Right lobe of liver (tissue), 4 donors: ENCODE results near the gene SCOC.

Experiments used
- POLR2A ChIP-seq: fragments of 450-650 bp; IDR thresholded peaks from one replicate; pipeline ENCODE4 v1.6.1; 2017; ENCODE audit warnings: antibody characterized with exemption, mild to moderate bottlenecking
- TF ChIP-seq, protein P1 (sequence below), 4 donors: fragments of 200-600 bp in 3 of 4; fragments of 450-650 bp in 1 of 4; IDR thresholded peaks; one replicate each; pipeline versions ENCODE4 v1.5.1 to v1.8.0; 2016 to 2022; ENCODE audit warnings: antibody characterized with exemption in 4 of 4, mild to moderate bottlenecking in 2 of 4
- donor health status: DM: no; HTN: no; CAD: no.
- donor health status: DM: no; HTN: no; CAD: no.
- donor health status: DM: no; HTN: yes; CAD: no.

DNA sequence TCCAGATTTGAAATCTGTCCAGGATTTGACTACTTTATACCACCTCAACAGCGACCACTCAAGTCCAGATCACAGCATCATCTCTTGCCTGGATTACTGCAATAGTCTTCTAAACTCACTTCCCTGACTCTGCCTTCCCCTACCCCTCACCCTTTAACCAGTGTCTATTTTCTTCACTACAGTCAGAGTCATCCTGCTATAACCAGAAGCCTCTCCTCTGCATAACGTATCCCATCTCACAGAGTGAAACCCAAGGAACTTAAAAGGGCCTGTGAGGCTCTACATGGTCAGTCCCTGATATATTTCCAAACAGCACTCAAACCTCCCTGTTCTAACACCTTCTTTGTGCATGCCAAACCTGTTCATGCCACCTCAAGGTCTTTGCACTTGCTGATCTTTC lies 40.7 kb upstream of the SCOC start:
- TF ChIP-seq, protein P1, sequence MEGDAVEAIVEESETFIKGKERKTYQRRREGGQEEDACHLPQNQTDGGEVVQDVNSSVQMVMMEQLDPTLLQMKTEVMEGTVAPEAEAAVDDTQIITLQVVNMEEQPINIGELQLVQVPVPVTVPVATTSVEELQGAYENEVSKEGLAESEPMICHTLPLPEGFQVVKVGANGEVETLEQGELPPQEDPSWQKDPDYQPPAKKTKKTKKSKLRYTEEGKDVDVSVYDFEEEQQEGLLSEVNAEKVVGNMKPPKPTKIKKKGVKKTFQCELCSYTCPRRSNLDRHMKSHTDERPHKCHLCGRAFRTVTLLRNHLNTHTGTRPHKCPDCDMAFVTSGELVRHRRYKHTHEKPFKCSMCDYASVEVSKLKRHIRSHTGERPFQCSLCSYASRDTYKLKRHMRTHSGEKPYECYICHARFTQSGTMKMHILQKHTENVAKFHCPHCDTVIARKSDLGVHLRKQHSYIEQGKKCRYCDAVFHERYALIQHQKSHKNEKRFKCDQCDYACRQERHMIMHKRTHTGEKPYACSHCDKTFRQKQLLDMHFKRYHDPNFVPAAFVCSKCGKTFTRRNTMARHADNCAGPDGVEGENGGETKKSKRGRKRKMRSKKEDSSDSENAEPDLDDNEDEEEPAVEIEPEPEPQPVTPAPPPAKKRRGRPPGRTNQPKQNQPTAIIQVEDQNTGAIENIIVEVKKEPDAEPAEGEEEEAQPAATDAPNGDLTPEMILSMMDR (IDR thresholded peaks at IDR 0.05): no peak
- no peak for TF ChIP-seq POLR2A
